ENCODE results near the gene CPT1B.

- TF ChIP-seq POLR2A (IDR thresholded peaks at IDR 0.05), result peak in 1 of 4 donors; percentile 40
- TF ChIP-seq, protein P1, sequence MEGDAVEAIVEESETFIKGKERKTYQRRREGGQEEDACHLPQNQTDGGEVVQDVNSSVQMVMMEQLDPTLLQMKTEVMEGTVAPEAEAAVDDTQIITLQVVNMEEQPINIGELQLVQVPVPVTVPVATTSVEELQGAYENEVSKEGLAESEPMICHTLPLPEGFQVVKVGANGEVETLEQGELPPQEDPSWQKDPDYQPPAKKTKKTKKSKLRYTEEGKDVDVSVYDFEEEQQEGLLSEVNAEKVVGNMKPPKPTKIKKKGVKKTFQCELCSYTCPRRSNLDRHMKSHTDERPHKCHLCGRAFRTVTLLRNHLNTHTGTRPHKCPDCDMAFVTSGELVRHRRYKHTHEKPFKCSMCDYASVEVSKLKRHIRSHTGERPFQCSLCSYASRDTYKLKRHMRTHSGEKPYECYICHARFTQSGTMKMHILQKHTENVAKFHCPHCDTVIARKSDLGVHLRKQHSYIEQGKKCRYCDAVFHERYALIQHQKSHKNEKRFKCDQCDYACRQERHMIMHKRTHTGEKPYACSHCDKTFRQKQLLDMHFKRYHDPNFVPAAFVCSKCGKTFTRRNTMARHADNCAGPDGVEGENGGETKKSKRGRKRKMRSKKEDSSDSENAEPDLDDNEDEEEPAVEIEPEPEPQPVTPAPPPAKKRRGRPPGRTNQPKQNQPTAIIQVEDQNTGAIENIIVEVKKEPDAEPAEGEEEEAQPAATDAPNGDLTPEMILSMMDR (IDR thresholded peaks at IDR 0.05), result no peak
These were observed 43.2 kb upstream of the CPT1B start for GRCh38 chr22:50621356-50621880.

All from esophagus squamous epithelium (tissue), 4 donors.